ENCODE measurements around the gene PHYH. TPM values are rescaled to one million over a fixed set of nuclear protein-coding genes. Genes with fewer than 3 reads are reported as not detected.

The PHYH gene
- total RNA-seq, 1 donor = 26.0 TPM

DNA sequence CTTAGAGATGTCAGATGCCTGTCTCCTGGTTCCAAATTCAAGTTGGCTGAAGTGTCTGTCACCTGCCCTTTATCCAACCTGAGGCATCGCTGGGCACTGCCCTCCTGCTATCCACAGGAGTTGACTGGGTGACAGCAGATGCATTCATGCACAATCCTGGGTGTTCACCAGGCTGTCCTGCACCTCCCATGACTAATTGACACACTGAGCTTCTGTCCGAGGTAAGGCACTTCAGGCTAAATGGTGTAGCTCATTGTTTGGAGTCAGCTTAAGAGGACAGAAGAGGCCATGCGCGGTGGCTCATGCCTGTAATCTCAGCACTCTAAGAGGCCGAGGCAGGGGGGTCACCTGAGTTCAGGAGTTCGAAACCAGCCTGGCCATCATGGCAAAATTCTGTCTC, 68.1 kb downstream of the PHYH start:
- DNase-seq (ENCODE audit: low read depth) = no peak
- TF ChIP-seq CTCF (IDR thresholded peaks at IDR 0.05; ENCODE audit: insufficient read depth, low read length) = no peak
- no peak overlapping the region for H3K4me3 ChIP-seq (ENCODE audit: low read depth, low read length)

DNA sequence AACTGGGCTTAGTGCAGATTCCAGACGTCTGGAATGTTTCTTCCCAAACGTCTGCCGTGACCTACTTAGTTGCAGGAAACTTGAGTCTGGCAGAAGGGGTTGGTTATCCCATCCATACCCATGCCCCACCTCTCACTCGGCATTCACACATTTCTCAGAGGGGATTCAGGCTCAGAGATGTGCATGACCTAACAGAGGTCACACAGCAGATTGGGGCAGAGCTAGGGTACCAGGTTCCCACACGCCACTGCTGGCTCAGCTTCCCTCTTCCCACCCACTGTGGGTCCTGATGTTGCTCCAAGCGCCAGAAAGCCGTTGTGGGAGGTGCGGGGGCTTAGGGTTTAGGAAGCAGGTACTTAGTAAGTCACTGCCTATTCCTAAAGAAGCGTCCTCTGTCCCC, 68.7 kb downstream of the PHYH start:
- no peak for TF ChIP-seq CTCF (IDR thresholded peaks at IDR 0.05; ENCODE audit: insufficient read depth, low read length)
- no peak overlapping the region for H3K4me3 ChIP-seq (ENCODE audit: low read depth, low read length)
- DNase-seq (ENCODE audit: low read depth) = no peak

Other genes with a start within 250 kb of the PHYH start
- gene OPTN, start 199.9 kb downstream of the PHYH start, total RNA-seq (ENCODE audit: low replicate concordance) = 107 and 157 TPM in 2 replicates
- gene MCM10, start 138.5 kb downstream of the PHYH start, total RNA-seq (ENCODE audit: low replicate concordance) = 19.5 TPM in 1 of 2 replicates, not detected in the other
- gene UCMA, start 65.7 kb downstream of the PHYH start, total RNA-seq (ENCODE audit: low replicate concordance) = not detected in 2 replicates
- 9.8 and 35.2 TPM in 2 replicates for gene SEPHS1, start 48.2 kb upstream of the PHYH start, total RNA-seq (ENCODE audit: low replicate concordance)
- gene BEND7, start 228.9 kb upstream of the PHYH start, total RNA-seq (ENCODE audit: low replicate concordance) = 2.6 and 3.2 TPM in 2 replicates